Measurements from ENCODE around the gene ASF1A.

DNA sequence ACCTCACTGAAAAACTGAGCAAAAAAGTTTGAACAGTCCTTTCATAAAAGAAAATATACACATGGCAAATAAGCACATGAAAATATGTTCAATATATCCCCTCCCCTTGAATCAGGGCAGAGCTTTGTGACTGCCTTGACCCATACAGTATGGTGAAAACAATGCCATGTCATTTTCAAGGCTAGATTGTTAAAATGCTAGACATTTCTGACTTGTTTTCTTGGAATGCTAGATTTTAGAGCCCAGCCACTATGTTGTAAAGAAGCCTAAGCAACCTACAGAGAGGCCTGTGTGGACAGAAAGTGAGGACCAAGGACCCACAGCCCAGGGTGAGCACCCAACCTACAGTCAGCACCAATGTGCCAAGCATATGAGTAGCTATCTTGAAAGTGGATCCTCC is 17.1 kb upstream of the ASF1A start:
- TF ChIP-seq POLR2A (IDR thresholded peaks at IDR 0.05; ENCODE audit: low read length), result no peak
- no peak for TF ChIP-seq GATA1 (IDR thresholded peaks at IDR 0.05; ENCODE audit: low read depth, low read length)

Data from erythroblast (primary cell).